ENCODE data around the gene SELENOT.
"Not testable (repeated sequence)": the region's sequence is repeated elsewhere in the genome, so short reads cannot be mapped to it uniquely, and the experiment has no call there.

Gene SELENOT

DNA sequence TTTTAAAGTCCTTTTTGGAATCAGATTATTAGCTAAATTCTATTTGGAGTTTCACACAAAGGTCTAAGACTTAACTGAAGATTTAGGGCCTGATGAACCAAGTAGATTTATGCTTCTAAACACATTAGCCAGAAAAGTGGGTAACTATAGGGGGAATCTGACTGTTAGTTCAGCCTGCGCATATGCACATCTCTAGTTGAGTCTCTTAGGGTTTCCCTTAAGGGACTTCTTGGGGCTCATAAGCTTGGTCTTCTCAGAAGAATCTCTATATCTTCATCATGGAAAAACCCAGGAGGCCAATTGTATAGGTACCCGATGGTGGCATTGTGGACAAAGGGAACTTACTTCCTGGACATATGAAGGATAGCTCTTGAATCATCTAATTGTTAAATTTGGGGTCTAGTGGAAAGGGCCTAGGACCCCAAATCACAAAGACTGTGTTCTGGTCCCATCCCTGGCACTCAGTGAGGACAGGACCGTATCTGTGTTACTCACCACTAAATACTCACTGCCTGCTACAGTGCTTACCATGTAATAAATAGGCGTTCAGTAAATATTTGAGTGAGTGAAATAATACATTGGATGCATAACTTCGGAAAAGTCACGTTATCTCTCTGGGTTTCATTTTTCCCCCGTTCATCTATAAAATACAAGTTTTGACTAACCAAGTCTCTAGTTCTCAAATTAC lies 17.0 kb downstream of the SELENOT start:
- H3K27ac Mint-ChIP-seq, result peak overlapping the region; percentile 14
- peaks cover 70% of the 10 kb centered on the region for H3K36me3 Mint-ChIP-seq (ENCODE audit: low read depth)
- H3K9me3 Mint-ChIP-seq, result no peaks in the 10 kb centered on the region
- no peak overlapping the region for H3K4me3 Mint-ChIP-seq
- no peaks in the 10 kb centered on the region for H3K27me3 Mint-ChIP-seq
- DNase-seq, result no peak
- peaks cover 57% of the 10 kb centered on the region for H3K4me1 Mint-ChIP-seq (ENCODE audit: low read depth)

DNA sequence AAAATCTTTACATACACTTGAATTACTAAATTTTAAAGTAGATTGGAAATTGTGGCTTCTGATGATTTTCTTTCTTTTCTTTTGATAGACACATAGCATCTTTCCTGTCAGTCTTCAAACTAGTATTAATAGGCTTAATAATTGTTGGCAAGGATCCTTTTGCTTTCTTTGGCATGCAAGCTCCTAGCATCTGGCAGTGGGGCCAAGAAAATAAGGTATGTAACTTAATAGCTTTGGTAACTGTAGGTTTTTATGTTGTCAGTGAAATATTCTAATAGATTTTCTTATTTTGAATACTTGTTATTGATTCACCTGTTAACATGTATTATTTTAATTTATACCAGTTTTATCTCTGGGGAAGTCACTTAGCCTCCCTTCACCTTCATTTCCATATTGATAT lies 19.8 kb downstream of the SELENOT start:
- peaks cover 77% of the 10 kb centered on the region for H3K36me3 Mint-ChIP-seq (ENCODE audit: low read depth)
- peaks cover 43% of the 10 kb centered on the region for H3K4me1 Mint-ChIP-seq (ENCODE audit: low read depth)
- not testable (repeated sequence) for H3K27ac Mint-ChIP-seq

DNA sequence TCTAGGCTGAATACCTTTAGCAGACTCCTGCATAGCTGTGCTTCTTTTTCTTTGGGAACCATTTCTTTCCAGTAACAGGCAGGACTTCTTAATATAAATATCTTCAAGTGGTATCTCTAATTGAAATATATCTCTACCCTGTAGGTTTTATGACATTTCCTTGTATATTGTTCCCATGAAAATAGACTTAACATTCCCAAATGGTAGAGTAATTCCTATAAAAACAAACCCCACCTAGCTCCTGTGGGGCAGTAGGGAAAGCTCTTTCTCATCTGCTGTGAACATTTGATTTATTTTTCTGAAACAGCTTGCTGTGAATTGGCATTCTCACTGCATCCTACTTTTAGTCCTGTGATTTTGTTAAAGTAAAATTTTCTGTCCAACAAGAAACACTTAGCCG lies 20.8 kb downstream of the SELENOT start:
- peak overlapping the region; percentile 41 for H3K27ac Mint-ChIP-seq
- H3K4me1 Mint-ChIP-seq (ENCODE audit: low read depth), result peaks cover 34% of the 10 kb centered on the region
- no peak overlapping the region for H3K4me3 Mint-ChIP-seq
- H3K9me3 Mint-ChIP-seq, result no peaks in the 10 kb centered on the region
- peaks cover 76% of the 10 kb centered on the region for H3K36me3 Mint-ChIP-seq (ENCODE audit: low read depth)
- no peak for DNase-seq
- H3K27me3 Mint-ChIP-seq, result no peaks in the 10 kb centered on the region

More for the DNA sequence above, 19.8 kb downstream of the SELENOT start:
- H3K27me3 Mint-ChIP-seq, H3K9me3 Mint-ChIP-seq, DNase-seq, H3K4me3 Mint-ChIP-seq: not testable (repeated sequence)

DNA sequence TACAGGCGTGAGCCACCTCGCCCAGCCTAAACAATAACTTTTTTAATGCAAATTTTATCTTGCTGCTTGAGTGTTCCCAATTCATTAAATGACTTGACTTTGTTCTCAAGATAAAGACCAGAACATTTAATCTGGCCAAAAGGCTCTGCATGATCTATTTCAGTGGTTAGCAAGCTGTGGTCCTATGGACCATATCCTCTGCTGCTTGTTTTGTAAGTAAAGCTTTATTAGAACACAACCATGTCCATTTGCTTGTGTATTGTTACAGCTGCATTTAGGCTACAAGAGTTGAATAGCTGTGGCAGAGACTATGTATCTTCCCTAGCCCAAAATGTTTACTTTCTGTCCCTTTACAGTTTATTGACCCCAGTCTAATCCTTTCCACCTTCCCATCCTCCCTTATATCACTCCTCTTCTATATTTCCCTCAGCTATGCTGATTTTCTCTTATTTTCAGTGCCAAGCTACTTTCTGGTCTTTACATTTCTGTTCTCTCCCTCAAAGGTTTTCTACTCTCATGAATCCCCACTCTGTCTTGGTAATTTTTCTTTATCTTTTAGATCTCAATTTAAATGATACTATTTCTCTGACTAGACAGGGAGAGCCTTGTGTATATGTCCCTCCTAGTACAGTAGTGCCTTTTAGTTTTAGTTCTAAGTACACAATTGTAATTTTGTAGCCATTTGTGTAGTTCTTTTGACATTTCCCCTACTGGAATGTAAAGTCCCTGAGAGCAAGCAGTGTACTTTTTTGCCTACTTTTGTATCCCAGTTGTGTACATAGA lies 23.2 kb downstream of the SELENOT start:
- Mint-ChIP-seq H3K4me1 (ENCODE audit: low read depth) (peaks cover 18% of the 10 kb centered on the region), H3K4me3 (no peak overlapping the region), H3K27ac (peak overlapping the region; percentile 50), H3K27me3 (no peaks in the 10 kb centered on the region), H3K9me3 (no peaks in the 10 kb centered on the region), H3K36me3 (ENCODE audit: low read depth) (peaks cover 81% of the 10 kb centered on the region)
- no peak for DNase-seq

DNA sequence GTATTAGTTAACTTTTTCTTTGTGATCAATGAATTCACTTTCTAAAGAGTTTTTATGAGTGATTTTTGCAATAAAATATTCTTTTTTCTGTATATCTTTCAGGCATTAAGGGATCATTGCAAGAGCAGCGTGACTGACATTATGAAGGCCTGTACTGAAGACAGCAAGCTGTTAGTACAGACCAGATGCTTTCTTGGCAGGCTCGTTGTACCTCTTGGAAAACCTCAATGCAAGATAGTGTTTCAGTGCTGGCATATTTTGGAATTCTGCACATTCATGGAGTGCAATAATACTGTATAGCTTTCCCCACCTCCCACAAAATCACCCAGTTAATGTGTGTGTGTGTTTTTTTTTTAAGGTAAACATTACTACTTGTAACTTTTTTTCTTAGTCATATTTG lies 24.4 kb downstream of the SELENOT start:
- Mint-ChIP-seq H3K36me3 (ENCODE audit: low read depth) (peaks cover 81% of the 10 kb centered on the region), H3K4me1 (ENCODE audit: low read depth) (peaks cover 9% of the 10 kb centered on the region), H3K4me3 (no peak overlapping the region), H3K27me3 (no peaks in the 10 kb centered on the region), H3K27ac (no peak overlapping the region), H3K9me3 (no peaks in the 10 kb centered on the region)
- DNase-seq, result no peak

DNA sequence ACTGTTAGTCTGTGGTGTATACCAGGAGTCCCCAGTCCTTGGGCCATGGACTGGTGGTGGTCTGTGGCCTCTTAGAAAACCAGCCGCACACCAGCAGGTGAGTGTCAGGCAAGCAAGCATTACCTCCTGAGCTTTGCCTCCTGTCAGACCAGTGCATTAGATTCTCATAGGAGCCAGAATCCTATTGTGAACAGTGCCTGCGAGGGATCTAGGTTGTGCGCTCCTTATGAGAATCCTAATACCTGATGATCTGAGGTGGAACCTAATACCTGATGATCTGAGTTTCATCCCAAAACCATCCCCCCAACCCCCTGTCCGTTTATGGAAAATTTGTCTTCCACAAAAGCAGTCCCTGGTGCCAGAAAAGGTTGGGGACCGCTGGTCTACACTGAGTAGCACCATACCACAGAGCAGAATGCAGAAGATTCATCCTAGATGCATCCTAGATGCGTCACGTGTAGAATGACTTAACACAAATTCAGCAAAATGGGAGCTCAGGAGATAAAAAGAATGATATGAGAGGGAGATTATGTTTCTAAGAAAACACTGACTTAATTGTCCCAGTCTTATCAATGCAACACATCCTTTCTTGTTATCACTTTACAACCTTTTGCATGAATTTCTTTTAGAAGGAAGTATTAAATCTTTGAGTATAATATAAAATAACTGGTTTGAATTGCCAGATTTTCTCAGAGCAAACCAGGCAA lies 28.5 kb downstream of the SELENOT start:
- Mint-ChIP-seq H3K4me1 (ENCODE audit: low read depth) (peaks cover 31% of the 10 kb centered on the region), H3K9me3 (no peaks in the 10 kb centered on the region), H3K4me3 (no peak overlapping the region), H3K36me3 (ENCODE audit: low read depth) (peaks cover 56% of the 10 kb centered on the region), H3K27ac (peak overlapping the region; percentile 4), H3K27me3 (no peaks in the 10 kb centered on the region)
- DNase-seq, result no peak

DNA sequence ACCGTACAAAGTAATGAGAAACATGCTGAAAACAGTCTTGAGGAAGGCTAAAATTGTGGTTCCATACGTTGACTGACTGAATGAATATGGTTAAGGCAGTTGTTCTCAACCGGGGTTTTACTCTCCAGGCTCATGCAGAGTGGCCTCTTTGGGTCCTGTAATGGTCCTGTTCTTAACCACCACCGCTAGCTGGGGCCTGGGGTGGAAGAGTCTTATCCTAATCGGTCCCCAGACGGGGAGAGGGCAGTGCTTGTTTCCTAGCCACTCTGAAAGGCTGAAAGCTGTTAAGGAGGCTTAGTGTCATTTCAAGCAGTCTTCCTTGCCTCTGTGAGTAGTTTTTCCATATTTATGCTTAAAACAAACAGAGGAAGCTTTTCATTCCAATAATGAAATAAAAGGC lies 32.0 kb downstream of the SELENOT start:
- Mint-ChIP-seq H3K36me3 (ENCODE audit: low read depth) (peaks cover 23% of the 10 kb centered on the region), H3K27me3 (no peaks in the 10 kb centered on the region), H3K9me3 (no peaks in the 10 kb centered on the region), H3K27ac (peak overlapping the region; percentile 66), H3K4me1 (ENCODE audit: low read depth) (peaks cover 34% of the 10 kb centered on the region), H3K4me3 (no peak overlapping the region)
- DNase-seq, result no peak

DNA sequence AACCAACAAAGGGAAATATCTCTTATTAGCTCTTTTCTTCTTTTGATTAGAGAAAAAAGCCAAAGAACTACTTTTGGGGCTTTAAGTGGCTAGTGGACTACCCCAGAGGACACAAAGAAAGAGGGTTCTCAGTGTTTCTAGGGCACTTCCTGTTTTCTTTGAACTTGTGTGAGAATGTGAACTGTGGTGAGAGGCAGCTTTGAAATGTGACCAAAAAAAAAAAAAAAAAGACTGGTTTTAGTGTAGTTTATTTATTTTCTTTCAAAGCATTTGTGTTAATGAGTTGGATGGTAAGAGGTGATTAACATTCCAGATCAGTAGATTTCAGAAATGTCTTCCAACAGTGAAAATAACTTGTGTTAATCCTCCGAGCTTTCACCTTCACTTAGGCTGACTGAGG lies 32.4 kb downstream of the SELENOT start:
- peaks cover 19% of the 10 kb centered on the region for H3K36me3 Mint-ChIP-seq (ENCODE audit: low read depth)
- no peaks in the 10 kb centered on the region for H3K27me3 Mint-ChIP-seq
- H3K9me3 Mint-ChIP-seq, result no peaks in the 10 kb centered on the region
- H3K4me1 Mint-ChIP-seq (ENCODE audit: low read depth), result peaks cover 33% of the 10 kb centered on the region
- H3K27ac Mint-ChIP-seq, result peak overlapping the region; percentile 66
- no peak overlapping the region for H3K4me3 Mint-ChIP-seq
- DNase-seq, result no peak

DNA sequence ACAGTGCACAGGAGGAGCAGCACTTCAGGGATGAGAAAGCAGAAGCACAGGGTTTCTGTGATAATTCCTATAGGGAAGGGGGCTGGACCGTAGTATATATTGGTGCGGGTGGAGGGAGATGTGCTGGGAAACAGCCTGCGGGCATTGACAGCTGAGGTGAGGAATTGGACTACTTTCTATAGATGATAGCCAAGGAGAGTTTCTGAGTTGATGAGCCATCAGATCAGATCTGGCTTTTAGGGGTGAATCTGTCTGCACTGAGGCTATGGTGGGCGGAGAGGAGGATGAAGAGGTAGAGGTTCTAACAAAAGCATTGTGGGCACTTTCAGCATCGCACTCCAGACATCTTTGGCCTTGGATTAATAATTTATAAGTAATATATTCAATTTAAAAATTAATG lies 33.1 kb downstream of the SELENOT start:
- Mint-ChIP-seq H3K27me3 (no peaks in the 10 kb centered on the region), H3K4me3 (no peak overlapping the region), H3K4me1 (ENCODE audit: low read depth) (peaks cover 32% of the 10 kb centered on the region), H3K27ac (no peak overlapping the region), H3K9me3 (no peaks in the 10 kb centered on the region), H3K36me3 (ENCODE audit: low read depth) (peaks cover 15% of the 10 kb centered on the region)
- no peak for DNase-seq

DNA sequence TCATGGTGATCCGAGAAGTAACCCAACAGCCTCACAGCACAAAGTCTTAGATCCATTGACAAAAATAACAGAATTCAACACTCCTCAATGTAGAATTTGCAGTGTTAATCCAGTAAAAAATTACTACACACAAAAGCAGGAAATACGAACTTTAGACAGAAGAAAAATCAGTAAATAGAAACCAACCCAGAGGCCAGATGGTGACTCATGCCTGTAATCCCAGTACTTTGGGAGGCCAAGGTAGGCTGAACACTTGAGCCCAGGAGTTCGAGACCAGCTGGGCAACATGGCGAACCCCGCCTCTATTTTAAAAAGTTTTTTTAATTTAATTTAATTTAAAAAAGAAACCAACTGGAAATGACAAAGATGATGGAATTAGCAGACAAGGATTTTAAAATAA lies 36.1 kb downstream of the SELENOT start:
- DNase-seq, result no peak
- Mint-ChIP-seq H3K36me3 (ENCODE audit: low read depth) (peaks cover 1% of the 10 kb centered on the region), H3K9me3 (no peaks in the 10 kb centered on the region), H3K27ac (no peak overlapping the region), H3K4me1 (ENCODE audit: low read depth) (peaks cover 26% of the 10 kb centered on the region), H3K27me3 (peaks cover 6% of the 10 kb centered on the region), H3K4me3 (no peak overlapping the region)

DNA sequence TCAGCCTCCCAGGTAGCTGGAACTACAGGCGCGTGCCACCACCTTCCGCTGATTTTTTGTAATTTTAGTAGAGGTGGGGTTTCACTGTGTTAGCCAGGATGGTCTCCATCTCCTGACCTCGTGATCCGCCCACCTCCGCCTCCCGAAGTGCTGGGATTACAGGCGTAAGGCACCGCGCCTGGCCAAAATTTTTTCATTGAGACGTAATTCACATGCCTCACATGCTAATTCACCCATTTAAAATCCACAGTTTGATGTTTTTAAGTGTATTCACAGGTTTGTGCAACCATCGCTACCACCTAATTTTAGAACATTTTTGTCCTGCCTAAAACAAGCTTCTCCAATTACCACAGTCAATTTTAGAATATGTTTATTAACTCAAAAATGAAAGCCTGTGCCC lies 37.1 kb downstream of the SELENOT start:
- Mint-ChIP-seq H3K4me3 (no peak overlapping the region), H3K9me3 (no peaks in the 10 kb centered on the region), H3K27ac (no peak overlapping the region), H3K4me1 (ENCODE audit: low read depth) (peaks cover 18% of the 10 kb centered on the region), H3K27me3 (peaks cover 6% of the 10 kb centered on the region), H3K36me3 (ENCODE audit: low read depth) (no peaks in the 10 kb centered on the region)
- DNase-seq, result no peak

DNA sequence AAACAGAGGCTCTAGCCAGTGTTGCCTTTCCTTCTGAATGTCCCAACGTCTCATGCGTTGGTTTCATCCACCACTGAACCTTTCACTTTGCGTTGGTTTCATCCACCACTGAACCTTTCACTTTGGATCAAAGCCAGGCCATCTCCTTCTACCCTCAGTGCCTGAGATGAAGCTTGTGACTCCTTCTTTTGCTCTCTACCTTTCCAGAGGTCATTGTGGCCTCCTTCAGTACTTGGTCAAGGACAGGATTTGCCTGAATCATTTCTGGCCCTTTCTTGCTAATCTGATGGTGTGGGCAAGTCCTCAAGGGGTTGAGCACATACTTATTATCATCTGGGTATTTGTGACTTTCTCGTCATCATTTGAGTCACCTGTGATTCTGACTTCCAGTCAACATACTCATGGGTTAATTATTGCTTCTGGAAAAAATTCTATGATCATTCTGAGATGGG lies 50.0 kb downstream of the SELENOT start:
- Mint-ChIP-seq H3K36me3 (ENCODE audit: low read depth) (no peaks in the 10 kb centered on the region), H3K4me3 (no peak overlapping the region), H3K4me1 (ENCODE audit: low read depth) (peaks cover 6% of the 10 kb centered on the region), H3K9me3 (no peaks in the 10 kb centered on the region), H3K27me3 (no peaks in the 10 kb centered on the region), H3K27ac (no peak overlapping the region)
- DNase-seq, result no peak

DNA sequence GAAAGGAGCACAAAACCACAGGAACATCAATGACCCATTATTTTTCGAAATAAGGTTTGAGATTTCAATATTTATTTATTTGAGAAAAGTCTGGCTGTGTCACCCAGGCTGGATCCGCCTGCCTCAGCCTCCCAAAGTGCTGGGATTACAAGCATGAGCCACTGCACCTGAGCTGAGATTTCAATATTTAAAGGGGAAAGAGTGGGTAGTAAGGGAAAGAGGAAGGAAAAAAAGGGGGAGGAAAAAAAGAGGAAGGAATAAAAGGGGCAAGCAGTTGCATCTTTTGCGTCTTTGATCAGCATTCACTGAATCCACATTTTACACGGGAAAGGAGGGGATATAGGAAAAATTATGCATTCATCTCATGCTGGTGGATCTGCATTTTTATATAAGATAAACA lies 53.2 kb downstream of the SELENOT start:
- Mint-ChIP-seq H3K4me3 (no peak overlapping the region), H3K9me3 (no peaks in the 10 kb centered on the region), H3K27me3 (peaks cover 8% of the 10 kb centered on the region), H3K27ac (no peak overlapping the region), H3K36me3 (ENCODE audit: low read depth) (no peaks in the 10 kb centered on the region), H3K4me1 (ENCODE audit: low read depth) (peaks cover 6% of the 10 kb centered on the region)
- DNase-seq, result no peak

DNA sequence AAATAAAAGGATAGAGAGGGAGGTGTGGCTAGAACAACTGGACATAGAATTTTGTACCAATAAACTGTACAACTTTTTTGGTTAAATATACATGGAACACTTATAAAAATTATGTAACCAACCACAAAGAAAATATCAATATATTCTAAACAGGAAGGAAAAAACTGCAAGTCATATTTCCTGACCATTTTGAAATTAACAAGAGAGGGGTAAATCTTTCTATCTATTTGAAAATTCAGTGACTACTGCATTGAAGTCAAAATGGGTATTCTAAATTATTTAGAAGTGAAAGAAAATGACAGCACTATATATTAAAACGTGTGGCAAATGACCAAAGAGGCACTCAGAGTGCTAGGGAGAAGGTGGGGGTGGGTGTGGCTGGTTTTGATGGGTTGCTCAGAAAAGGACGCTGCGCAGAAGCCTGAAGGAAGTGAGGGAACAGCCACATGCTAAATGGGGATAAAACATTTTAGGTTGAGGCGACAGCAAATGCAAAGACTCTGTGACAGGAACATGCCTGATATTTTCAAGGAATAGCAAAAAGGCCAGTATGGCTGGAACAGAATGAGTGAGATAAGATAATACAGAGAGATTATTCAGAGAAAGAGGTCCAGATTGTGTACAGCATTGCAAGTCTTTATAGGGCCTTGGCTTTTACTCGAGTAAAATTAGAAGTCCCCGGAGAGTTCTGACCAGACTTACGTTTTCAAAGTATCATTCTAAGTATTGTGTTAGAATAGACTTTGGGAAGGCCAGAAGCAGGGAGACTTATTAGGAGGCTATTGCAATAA lies 59.5 kb downstream of the SELENOT start:
- H3K27ac Mint-ChIP-seq, result no peak overlapping the region
- H3K36me3 Mint-ChIP-seq (ENCODE audit: low read depth), result no peaks in the 10 kb centered on the region
- no peak for DNase-seq
- H3K27me3 Mint-ChIP-seq, result peaks cover 21% of the 10 kb centered on the region
- H3K4me3 Mint-ChIP-seq, result no peak overlapping the region
- no peaks in the 10 kb centered on the region for H3K9me3 Mint-ChIP-seq
- peaks cover 12% of the 10 kb centered on the region for H3K4me1 Mint-ChIP-seq (ENCODE audit: low read depth)

Data from activated T-cell treated with anti-CD3 and anti-CD28 coated beads, Interleukin-2, amount 50 U/mL, for 24 hours (primary cell).